HFF-Myc (cell line): Measurements from ENCODE around the gene MYL5.
"Not testable (repeated sequence)": the region's sequence is repeated elsewhere in the genome, so short reads cannot be mapped to it uniquely, and the experiment has no call there.

Experiments used
- DNase-seq: peaks from one replicate; pipeline ENCODE4 v3.0.0-alpha.2; 2011; ENCODE audit warnings: low read depth; ENCODE audit errors: extremely low read depth
- H3K4me3 ChIP-seq: replicated peaks from 2 replicates; pipeline ENCODE4 v1.5.1; 2011; ENCODE audit warnings: low read depth, mild to moderate bottlenecking, control low read depth, low read length
- TF ChIP-seq, protein P1 (sequence below): IDR thresholded peaks from 2 replicates; pipeline ENCODE4 v1.5.1; 2012; ENCODE audit warnings: mild to moderate bottlenecking, low read depth, low read length, control low read depth; ENCODE audit errors: missing control alignments

The MYL5 gene

DNA sequence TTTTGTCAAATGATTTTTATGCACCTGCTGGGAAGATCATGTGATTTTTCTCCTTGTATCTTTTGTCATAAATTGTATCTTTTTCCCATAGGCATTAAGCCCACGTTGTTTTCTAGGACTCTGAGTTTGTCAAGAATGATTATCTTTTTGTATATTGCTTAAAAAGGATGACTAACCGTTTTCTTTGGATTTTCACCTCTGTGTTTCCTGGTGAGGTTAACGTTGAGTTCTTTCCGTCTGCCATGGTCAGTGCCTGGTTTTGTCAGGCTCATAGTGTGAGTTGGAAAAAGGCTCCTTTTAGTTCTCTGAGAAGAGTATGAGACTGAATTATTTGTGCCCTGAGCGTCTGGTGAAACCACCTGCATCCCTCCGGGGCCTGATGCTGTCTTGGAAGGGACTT lies 53.2 kb downstream of the MYL5 start:
- TF ChIP-seq, protein P1, sequence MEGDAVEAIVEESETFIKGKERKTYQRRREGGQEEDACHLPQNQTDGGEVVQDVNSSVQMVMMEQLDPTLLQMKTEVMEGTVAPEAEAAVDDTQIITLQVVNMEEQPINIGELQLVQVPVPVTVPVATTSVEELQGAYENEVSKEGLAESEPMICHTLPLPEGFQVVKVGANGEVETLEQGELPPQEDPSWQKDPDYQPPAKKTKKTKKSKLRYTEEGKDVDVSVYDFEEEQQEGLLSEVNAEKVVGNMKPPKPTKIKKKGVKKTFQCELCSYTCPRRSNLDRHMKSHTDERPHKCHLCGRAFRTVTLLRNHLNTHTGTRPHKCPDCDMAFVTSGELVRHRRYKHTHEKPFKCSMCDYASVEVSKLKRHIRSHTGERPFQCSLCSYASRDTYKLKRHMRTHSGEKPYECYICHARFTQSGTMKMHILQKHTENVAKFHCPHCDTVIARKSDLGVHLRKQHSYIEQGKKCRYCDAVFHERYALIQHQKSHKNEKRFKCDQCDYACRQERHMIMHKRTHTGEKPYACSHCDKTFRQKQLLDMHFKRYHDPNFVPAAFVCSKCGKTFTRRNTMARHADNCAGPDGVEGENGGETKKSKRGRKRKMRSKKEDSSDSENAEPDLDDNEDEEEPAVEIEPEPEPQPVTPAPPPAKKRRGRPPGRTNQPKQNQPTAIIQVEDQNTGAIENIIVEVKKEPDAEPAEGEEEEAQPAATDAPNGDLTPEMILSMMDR = no peak
- no peak for DNase-seq
- H3K4me3 ChIP-seq = no peak overlapping the region

DNA sequence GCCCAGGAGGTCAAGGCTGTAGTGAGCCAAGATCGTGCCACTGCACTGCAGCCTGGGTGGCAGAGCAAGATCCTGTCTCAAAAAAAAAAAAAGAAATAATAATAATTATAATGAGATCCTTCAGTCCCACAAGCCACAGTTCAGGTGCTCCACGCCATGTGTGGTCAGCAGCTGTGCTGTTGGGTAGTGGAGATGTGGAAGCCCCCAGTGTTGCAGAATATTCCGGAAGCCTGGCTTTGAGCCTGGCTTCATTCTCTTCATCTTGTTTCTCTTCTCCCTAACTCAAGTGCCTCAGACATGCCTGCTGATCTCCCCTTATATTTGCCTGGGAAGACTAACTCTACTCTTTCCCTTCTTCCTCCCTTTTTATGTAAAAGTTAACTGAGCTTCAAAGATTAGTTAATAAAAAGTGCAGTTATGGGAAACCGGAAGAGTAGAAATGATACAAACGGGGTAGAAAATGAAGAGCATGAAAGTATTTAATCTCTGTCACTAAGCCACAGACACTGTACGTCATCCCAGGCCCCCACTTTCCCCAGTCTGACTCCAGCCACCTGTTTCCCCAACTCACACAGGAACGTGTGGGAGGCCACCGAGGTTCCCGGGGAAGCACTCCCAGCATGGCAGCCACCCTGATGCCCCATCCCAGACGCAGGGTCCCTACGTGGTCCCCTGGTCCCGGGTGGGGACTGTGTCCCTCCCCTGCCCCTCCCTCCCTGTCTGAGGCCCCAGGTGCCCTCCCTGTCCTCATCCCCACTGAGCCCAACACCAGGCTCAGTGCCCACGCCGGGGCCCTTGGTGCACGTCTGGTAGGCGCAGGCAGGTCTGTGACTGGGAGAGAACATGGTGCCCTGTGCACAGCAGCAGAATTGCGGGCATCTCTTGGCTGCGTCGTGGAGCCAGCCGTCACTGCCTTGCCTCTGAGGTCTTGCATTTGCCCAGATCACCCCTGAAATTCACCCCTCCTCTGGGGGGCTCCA lies 55.3 kb downstream of the MYL5 start:
- TF ChIP-seq, protein P1 = no peak

DNA sequence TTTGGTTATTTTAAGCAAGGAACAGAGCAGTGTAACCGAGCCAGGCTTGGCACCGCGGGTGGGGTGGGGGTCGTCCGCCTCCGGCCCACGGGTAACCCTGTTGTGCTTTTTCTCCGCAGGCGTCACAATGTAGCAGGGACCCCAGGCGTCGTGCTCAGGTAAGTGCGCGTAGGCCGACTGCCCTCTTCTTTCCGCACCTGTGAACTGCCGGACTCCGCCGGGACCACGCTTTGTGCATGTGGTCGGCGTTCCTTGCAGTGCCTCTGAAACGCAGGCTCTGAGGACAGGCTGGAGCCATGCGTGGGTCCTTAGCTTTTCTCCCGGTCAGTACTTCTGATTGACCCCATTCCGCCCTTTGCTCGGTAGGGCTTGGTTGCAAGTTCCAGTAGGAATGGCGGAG lies 56.2 kb downstream of the MYL5 start:
- DNase-seq = no peak
- H3K4me3 ChIP-seq = no peak overlapping the region
- TF ChIP-seq, protein P1 = no peak

More for the DNA sequence above, 55.3 kb downstream of the MYL5 start:
- DNase-seq = no peak
- no peak overlapping the region for H3K4me3 ChIP-seq

DNA sequence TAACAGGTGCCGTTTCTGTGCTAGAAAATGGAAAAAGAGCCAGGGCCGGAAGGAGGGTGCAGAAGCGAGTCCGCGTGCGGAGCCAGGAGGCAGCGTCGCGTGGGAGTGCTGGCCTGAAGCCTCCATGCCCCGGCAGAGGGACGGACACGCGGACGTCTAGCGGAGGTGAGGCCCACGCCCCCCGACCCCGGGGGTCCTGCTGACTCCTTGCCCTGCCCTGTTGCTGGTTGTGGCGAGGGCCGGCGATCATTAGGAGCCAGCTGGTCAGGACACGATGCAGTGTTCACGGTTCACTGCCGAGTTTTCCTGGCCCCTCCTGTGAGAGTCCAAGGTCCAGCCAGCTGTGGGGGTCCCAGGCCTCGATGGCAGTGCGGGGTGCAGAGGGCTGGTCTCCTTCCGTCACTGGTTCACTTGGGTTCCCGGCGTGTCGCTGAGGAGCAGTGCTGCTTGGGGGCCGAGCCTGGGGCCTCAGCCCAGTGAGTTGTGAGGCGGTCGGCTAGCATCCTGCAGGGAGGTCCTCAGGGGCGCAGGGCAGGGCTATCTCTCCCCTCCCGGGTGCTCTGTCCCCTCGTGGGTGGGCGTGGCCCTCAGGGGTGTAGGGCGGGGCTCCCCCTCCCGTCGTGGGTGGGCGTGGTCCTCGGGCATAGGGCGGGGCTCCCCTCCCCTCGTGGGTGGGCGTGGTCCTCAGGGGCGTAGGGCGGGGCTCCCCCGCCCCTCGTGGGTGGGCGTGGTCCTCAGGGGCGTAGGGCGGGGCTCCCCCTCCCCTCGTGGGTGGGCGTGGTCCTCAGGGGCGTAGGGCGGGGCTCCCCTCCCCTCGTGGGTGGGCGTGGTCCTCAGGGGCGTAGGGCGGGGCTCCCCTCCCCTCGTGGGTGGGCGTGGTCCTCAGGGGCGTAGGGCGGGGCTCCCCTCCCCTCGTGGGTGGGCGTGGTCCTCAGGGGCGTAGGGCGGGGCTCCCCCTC lies 56.9 kb downstream of the MYL5 start:
- not testable (repeated sequence) for DNase-seq, H3K4me3 ChIP-seq
